T-helper 2 cell treated with Interferon-gamma antibody and Interleukin-4, amounts not matched to agents 100 ng/mL and 5 ng/mL, for 36 hours (primary cell): ENCODE results near the gene RIPPLY3. TPM values are rescaled to one million over a fixed set of nuclear protein-coding genes. Genes with fewer than 3 reads are reported as not detected.

Experiments used
- intact Hi-C: fragments of 100-400 bp; cut with micrococcal nuclease; formaldehyde crosslinking; loops from one replicate; pipeline ENCODE4 v1.15.1; 2023
- total RNA-seq: library from RNA; stranded (reverse); gene quantifications from 2 replicates; pipeline ENCODE4 v1.2.3, GENCODE V29; 2022

The RIPPLY3 gene
- total RNA-seq, 1 donor from 2014 or later, result not detected

DNA sequence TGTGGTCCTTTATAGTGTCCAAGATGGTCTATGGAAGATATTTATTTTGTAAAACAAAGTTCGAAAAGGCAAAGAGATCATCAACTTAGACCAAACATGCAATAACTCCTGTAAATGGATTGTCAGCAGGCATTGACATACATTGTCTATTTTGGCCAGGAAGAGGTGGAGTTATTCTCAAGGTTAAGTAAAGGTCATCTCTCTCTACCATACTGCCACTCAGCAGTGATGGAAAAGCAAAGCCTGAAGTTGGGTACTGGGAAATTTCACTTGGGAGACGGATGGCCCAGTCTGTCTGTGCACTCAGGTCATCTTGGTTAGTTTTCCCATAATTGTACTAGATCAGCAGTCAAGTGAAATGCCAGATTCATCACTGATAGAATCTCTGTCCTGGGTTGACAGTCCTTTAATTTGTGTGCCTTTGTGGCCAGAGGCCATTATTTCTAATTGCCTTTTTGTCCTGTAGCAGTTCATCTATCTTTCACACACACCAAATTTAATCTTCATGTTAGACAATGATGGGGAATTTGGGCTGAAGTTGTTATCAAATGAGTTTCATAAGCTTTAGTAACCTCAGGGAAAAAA is 48.9 kb downstream of the RIPPLY3 start:
- intact Hi-C loops, result no loop called here

DNA sequence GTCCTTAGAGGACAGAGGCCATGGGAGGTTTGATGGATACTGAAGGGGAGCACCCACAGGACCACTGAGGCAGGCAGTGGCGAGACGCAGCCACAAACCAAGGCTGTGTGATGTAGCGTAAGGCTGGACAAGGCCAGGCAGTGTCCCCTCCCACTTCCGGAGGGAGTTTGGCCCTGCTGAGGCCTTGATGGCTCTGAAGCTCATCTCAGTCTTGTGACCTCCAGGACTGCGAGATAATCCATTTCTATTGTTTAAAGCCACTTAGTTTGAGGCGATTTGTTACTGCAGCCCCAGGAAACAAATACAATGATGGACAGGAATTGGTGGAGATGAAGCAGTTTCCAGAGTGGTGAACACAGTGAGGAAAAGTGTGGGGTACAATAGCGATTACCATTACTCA is 51.1 kb downstream of the RIPPLY3 start:
- intact Hi-C loops, result no loop called here

DNA sequence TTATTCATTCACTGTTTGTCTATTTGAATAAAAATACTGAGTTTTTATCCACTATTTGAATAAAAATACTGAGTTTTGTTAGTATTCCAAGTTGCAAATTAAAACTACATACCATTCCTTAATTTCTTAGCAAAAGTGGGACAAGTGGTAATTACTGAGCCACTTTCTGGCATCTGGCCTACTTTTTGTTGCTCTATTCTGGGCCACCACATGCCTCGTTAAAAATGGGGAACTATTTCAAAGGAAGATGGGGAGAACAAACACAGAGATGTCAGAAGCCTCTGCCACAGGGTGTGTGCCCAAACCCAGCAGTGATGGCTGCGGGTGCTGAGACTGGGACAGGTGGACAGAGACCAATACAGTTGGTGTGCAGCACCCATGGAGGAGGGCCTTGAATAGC is 51.8 kb downstream of the RIPPLY3 start:
- intact Hi-C loops, result no loop called here

DNA sequence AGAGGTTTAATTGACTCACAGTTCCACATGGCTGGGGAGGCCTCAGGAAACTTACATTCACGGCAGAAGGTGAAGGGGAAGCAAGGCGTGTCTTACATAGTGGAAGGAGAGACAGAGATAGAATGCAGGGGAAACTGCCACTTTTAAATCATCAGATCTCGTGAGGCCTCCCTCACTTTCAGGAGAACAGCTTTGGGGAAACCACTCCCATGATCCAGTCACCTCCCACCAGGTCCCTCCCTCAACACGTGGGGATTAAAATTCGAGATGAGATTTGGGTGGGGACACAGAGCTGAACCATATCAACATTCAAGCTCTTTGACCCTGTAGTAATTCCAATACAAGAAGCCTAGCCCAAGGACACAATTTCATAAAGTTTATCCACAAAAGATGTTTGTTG is 52.7 kb downstream of the RIPPLY3 start:
- intact Hi-C loops, result no loop called here

DNA sequence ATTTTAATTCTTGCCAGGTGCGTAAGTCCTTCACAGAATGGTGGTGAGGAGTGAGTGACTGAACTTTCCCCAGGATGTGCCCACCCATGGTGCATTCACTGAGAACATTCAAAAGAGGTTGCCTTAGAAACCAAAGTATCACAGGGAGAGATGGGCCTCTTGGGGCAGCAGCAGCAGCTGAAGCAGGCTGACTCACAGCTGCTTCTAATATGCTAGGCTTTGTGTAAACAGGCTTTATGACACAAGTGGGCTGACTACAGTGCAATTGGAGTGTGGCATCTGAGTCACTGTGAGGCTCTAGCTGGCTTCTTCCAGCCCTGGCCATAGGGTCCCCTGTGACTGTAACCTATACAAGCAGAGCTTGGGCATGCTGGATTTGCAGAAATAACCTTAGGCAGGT is 53.8 kb downstream of the RIPPLY3 start:
- intact Hi-C loops, result no loop called here

DNA sequence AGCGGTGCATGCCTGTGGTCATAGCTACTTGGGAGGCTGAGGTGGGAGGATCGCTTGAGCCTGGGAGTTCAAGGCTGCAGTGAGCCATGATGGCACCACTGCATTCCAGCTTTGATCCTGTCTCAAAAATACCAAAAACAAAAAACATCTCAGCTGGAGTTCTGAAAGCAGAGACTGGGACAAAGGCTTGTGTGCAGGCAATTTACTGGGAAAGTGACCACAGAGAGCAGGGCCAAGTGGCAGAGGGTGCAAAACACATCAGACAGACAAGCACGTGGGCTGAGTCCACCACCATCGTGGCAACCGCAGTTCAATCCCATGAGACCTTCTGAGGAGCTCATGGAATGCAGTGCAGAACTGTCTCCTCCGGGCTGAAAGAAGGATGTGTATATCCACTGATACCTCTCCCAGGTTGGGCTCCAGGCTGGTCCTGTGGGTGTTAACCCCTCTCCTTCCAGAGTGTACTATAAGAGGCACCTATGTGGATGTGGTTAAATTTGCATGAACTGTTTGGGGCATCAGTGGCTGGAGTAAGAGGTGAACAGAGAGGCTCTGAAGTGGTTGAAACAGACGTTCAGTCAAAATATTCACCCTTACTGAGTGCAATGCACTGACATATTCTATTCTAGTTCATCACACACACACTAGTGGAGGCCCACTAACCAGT is 55.6 kb downstream of the RIPPLY3 start:
- intact Hi-C loops, result no loop called here

DNA sequence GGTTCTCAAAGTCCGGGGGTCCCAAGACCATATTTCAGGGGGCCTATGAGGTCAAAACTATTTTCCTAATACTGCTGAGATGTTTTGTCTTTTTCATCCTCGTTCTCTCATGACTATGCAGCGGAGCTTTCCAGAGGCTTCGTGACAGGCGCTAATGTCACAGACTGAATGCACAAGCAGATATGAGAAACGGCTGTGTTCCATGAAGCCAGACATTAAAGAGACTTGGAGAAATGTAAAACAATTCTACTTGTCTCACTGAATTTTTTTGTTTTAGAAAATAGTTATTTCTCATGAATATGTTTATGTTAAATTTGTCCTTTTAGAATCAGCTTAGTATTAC is 56.1 kb downstream of the RIPPLY3 start:
- intact Hi-C loops, result no loop called here

DNA sequence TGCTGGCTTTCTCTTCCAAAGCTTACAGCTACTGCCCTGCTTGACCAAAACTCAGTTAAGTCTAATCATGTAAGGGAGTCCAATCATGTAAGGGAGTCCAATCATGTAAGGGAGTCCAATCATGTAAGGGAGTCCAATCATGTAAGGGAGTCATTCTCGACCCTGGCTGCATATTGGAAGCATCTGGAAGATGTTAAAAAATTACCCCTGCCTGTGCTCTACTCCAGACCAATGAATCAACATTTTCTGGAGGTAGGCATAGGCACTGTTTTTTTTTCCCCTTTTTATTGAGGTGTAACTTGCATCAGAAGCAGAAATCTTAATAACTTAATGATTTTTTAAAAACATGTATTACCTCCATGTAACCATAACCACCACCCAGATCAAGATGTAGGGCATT is 56.9 kb downstream of the RIPPLY3 start:
- intact Hi-C loops, result no loop called here

DNA sequence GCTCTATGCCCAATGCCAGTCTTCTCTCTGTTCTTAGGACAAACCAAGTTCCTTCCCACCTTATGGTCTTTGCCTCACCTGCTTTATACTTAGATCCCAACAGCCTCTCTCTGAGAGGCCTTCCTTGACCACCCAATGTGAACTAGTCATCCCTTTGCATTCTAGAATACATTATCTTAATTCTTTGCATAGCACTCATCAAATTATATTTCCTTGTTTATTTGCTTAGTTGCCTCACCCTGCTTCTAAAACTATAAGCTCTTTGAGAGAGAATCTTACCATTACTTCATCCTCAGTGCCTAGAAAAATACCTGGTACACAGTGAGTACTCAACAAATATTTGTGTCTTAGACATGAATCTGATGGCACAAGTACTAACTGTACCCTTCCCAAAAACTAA is 58.3 kb downstream of the RIPPLY3 start:
- intact Hi-C loops, result no loop called here

DNA sequence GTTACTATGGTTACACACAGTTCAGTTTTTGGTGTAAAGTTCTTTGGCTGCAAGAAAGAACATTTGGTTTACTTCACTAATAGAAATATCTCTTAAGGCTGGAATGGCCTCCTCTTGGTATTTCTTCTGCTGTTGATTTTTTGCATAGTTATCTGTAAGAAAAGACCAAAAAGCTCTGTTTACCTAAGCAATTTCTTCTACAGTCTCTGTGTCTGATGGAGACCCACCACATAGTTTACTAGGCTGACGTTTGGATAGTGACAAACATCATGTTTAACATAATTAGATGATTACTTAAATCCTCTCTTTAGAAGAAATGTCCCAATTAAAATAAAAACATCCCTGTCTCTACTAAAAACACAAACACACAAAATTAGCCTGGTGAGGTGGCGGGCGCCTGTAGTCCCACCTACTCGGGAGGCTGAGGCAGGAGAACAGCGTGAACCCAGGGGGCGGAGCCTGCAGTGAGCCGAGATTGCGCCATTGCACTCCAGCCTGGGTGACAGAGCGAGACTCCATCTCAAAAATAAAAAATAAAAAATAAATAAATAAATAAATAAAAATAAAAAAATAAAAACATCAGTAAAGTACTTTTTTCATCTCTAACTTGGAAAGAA is 59.2 kb downstream of the RIPPLY3 start:
- intact Hi-C loops, result no loop called here

Other genes with a start within 250 kb of the RIPPLY3 start
- gene HLCS, start 40.0 kb upstream of the RIPPLY3 start, total RNA-seq, result 16.4 and 19.4 TPM in 2 replicates
- 14.3 and 14.7 TPM in 2 replicates for gene PIGP, start 66.4 kb downstream of the RIPPLY3 start, total RNA-seq
- gene TTC3, start 66.6 kb downstream of the RIPPLY3 start, total RNA-seq, result 57.2 and 61.0 TPM in 2 replicates